Neural cell (in vitro differentiated cells): ENCODE data around the gene ATP11A.

Source experiments
- EP300 ChIP-seq: fragments of 450-650 bp; conservative IDR thresholded peaks from 2 replicates; pipeline ENCODE4 v1.6.1; 2014; ENCODE audit warnings: antibody characterized with exemption, mild to moderate bottlenecking, moderate library complexity; ENCODE audit not compliant: poor library complexity, severe bottlenecking
- EZH2 ChIP-seq: fragments of 200-600, 300-800 bp; shearing (Covaris generic), sonication (generic); IDR thresholded peaks from 2 replicates; pipeline ENCODE4 v1.6.1; 2014; ENCODE audit warnings: antibody characterized with exemption, low read length, borderline replicate concordance, mild to moderate bottlenecking; ENCODE audit not compliant: insufficient read depth, poor library complexity, severe bottlenecking
- MXI1 ChIP-seq: fragments of 450-650 bp; conservative IDR thresholded peaks from 2 replicates; pipeline ENCODE4 v1.6.1; 2014; ENCODE audit warnings: antibody characterized with exemption, mild to moderate bottlenecking; ENCODE audit not compliant: poor library complexity, severe bottlenecking
- POLR2AphosphoS5 ChIP-seq: IDR thresholded peaks from 2 replicates; pipeline ENCODE4 v1.6.1; 2012
- SMC3 ChIP-seq: fragments of 450-650 bp; conservative IDR thresholded peaks from 2 replicates; pipeline ENCODE4 v1.6.1; 2014; ENCODE audit warnings: antibody characterized with exemption, mild to moderate bottlenecking, moderate library complexity; ENCODE audit not compliant: poor library complexity
- TAF1 ChIP-seq: IDR thresholded peaks from 2 replicates; pipeline ENCODE4 v1.6.1; 2012; ENCODE audit warnings: low read depth
- TF ChIP-seq, protein P1 (sequence below): fragments of 450-650 bp; IDR thresholded peaks from 2 replicates; pipeline ENCODE4 v1.5.1; 2014; ENCODE audit warnings: antibody characterized with exemption, mild to moderate bottlenecking, moderate library complexity; ENCODE audit not compliant: poor library complexity, severe bottlenecking

- TF ChIP-seq, protein P1, sequence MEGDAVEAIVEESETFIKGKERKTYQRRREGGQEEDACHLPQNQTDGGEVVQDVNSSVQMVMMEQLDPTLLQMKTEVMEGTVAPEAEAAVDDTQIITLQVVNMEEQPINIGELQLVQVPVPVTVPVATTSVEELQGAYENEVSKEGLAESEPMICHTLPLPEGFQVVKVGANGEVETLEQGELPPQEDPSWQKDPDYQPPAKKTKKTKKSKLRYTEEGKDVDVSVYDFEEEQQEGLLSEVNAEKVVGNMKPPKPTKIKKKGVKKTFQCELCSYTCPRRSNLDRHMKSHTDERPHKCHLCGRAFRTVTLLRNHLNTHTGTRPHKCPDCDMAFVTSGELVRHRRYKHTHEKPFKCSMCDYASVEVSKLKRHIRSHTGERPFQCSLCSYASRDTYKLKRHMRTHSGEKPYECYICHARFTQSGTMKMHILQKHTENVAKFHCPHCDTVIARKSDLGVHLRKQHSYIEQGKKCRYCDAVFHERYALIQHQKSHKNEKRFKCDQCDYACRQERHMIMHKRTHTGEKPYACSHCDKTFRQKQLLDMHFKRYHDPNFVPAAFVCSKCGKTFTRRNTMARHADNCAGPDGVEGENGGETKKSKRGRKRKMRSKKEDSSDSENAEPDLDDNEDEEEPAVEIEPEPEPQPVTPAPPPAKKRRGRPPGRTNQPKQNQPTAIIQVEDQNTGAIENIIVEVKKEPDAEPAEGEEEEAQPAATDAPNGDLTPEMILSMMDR = no peak
- no peak for TF ChIP-seq MXI1
- no peak for TF ChIP-seq TAF1
- TF ChIP-seq EP300 = no peak
- TF ChIP-seq SMC3 = no peak
- no peak for TF ChIP-seq EZH2
- no peak for TF ChIP-seq POLR2AphosphoS5
Observed at GRCh38 chr13:112825071-112825470, 135.2 kb downstream of the ATP11A start.
